Activated naive CD4-positive, alpha-beta T cell treated with anti-CD3 and anti-CD28 coated beads for 36 hours (primary cell): ENCODE data around the gene SV2C. TPM values are rescaled to one million over a fixed set of nuclear protein-coding genes. Genes with fewer than 3 reads are reported as not detected.

Experiments
- CTCF ChIA-PET: fragments of 350-600 bp; sonication (Branson Sonifier 250); formaldehyde crosslinking; loops from one replicate; lab custom pipeline; 2021; ENCODE audit warnings: antibody characterized with exemption; lab: Charles Lee
- DNase-seq: peaks from one replicate; pipeline ENCODE4 v3.0.0-alpha.2; 2020
- H3K27ac Mint-ChIP-seq: one replicate; pipeline ENCODE4 v1.8.0; 2021; ENCODE audit warnings: mild to moderate bottlenecking, mixed read lengths
- H3K27me3 Mint-ChIP-seq: one replicate; pipeline ENCODE4 v1.8.0; 2021; ENCODE audit warnings: low read depth, mixed read lengths
- H3K36me3 Mint-ChIP-seq: one replicate; pipeline ENCODE4 v1.8.0; 2021; ENCODE audit warnings: low read depth, mixed read lengths
- H3K4me1 Mint-ChIP-seq: one replicate; pipeline ENCODE4 v1.8.0; 2021; ENCODE audit warnings: low read depth, mixed read lengths
- H3K4me3 Mint-ChIP-seq: one replicate; pipeline ENCODE4 v1.8.0; 2021; ENCODE audit warnings: mild to moderate bottlenecking, moderate library complexity, mixed read lengths
- H3K9me3 Mint-ChIP-seq: one replicate; pipeline ENCODE4 v1.8.0; 2021; ENCODE audit warnings: mixed read lengths
- intact Hi-C: fragments of 100-400 bp; cut with micrococcal nuclease; formaldehyde crosslinking; loops from one replicate; pipeline ENCODE4 v1.15.1; 2023
- total RNA-seq, 2 experiments: library from RNA; stranded (reverse); gene quantifications; one replicate each; pipeline ENCODE4 v1.2.3, GENCODE V29; 2021

The SV2C gene
- total RNA-seq, 2 experiments from 2014 or later: not detected

GRCh38 chr5:76249621-76250020, 166.4 kb downstream of the SV2C start:
- Mint-ChIP-seq H3K27me3 (no peaks in the 10 kb centered on the region), H3K4me1 (no peaks in the 10 kb centered on the region), H3K27ac (no peak overlapping the region), H3K36me3 (no peaks in the 10 kb centered on the region), H3K9me3 (no peaks in the 10 kb centered on the region), H3K4me3 (no peak overlapping the region)
- intact Hi-C loops: no loop called here
- CTCF ChIA-PET: no interaction called here
- DNase-seq: no peak

GRCh38 chr5:76250463-76250862, 167.3 kb downstream of the SV2C start:
- H3K9me3 Mint-ChIP-seq: no peaks in the 10 kb centered on the region
- H3K36me3 Mint-ChIP-seq: no peaks in the 10 kb centered on the region
- no peak overlapping the region for H3K4me3 Mint-ChIP-seq
- intact Hi-C loops: no loop called here
- no peaks in the 10 kb centered on the region for H3K4me1 Mint-ChIP-seq
- H3K27me3 Mint-ChIP-seq: peaks cover 3% of the 10 kb centered on the region
- CTCF ChIA-PET: no interaction called here
- no peak overlapping the region for H3K27ac Mint-ChIP-seq
- no peak for DNase-seq

GRCh38 chr5:76251656-76252055, 168.5 kb downstream of the SV2C start:
- no peaks in the 10 kb centered on the region for H3K36me3 Mint-ChIP-seq

GRCh38 chr5:76252437-76252836, 169.3 kb downstream of the SV2C start:
- intact Hi-C loops: no loop called here
- no peak overlapping the region for H3K27ac Mint-ChIP-seq

More at GRCh38 chr5:76251656-76252055, 168.5 kb downstream of the SV2C start:
- H3K27ac Mint-ChIP-seq: no peak overlapping the region
- DNase-seq: no peak
- intact Hi-C loops: no loop called here
- no peaks in the 10 kb centered on the region for H3K9me3 Mint-ChIP-seq
- peaks cover 2% of the 10 kb centered on the region for H3K4me1 Mint-ChIP-seq
- peaks cover 3% of the 10 kb centered on the region for H3K27me3 Mint-ChIP-seq
- CTCF ChIA-PET: interaction anchor here (1.3 kb wide), 1 partner anchor 76 kb away, joined by 4 read pairs; no protein-coding TSS in a partner anchor
- H3K4me3 Mint-ChIP-seq: no peak overlapping the region

GRCh38 chr5:76256116-76256889, 173.1 kb downstream of the SV2C start:
- H3K36me3 Mint-ChIP-seq: no peaks in the 10 kb centered on the region
- H3K4me3 Mint-ChIP-seq: no peak overlapping the region
- CTCF ChIA-PET: interaction anchor here (0.5 to 1.8 kb wide), 12 partner anchors 8 to 351 kb away, joined by 3 to 6 read pairs (median 3); no protein-coding TSS in a partner anchor
- intact Hi-C loops: loop anchor here (1.0 to 5.0 kb wide), 10 partner anchors 14 to 1209 kb away; partner anchors contain the start of genes ANKRD31 and POC5
- peaks cover 2% of the 10 kb centered on the region for H3K4me1 Mint-ChIP-seq
- H3K9me3 Mint-ChIP-seq: no peaks in the 10 kb centered on the region
- no peak overlapping the region for H3K27ac Mint-ChIP-seq
- DNase-seq: peak; percentile 79
- peaks cover 3% of the 10 kb centered on the region for H3K27me3 Mint-ChIP-seq

More at GRCh38 chr5:76252437-76252836, 169.3 kb downstream of the SV2C start:
- H3K4me1 Mint-ChIP-seq: peaks cover 2% of the 10 kb centered on the region
- H3K36me3 Mint-ChIP-seq: no peaks in the 10 kb centered on the region
- peaks cover 3% of the 10 kb centered on the region for H3K27me3 Mint-ChIP-seq
- DNase-seq: no peak
- CTCF ChIA-PET: interaction anchor here (0.6 to 1.3 kb wide), 2 partner anchors 77 to 253 kb away, joined by 3 to 4 read pairs; no protein-coding TSS in a partner anchor
- H3K9me3 Mint-ChIP-seq: no peaks in the 10 kb centered on the region
- no peak overlapping the region for H3K4me3 Mint-ChIP-seq

- no peak overlapping the region for H3K27ac Mint-ChIP-seq
- CTCF ChIA-PET: interaction anchor here (0.8 to 1.8 kb wide), 5 partner anchors 10 to 290 kb away, joined by 3 to 6 read pairs (median 3); no protein-coding TSS in a partner anchor
- H3K27me3 Mint-ChIP-seq: peaks cover 3% of the 10 kb centered on the region
- peaks cover 2% of the 10 kb centered on the region for H3K4me1 Mint-ChIP-seq
- no peak for DNase-seq
- no peak overlapping the region for H3K4me3 Mint-ChIP-seq
- intact Hi-C loops: loop anchor here (2.0 to 5.0 kb wide), 5 partner anchors 83 to 1210 kb away; partner anchors contain the start of genes ANKRD31 and POC5
- H3K36me3 Mint-ChIP-seq: no peaks in the 10 kb centered on the region
- H3K9me3 Mint-ChIP-seq: no peaks in the 10 kb centered on the region
Observed at GRCh38 chr5:76257225-76257833, 174.1 kb downstream of the SV2C start.

- Mint-ChIP-seq H3K4me1 (peaks cover 2% of the 10 kb centered on the region), H3K4me3 (no peak overlapping the region), H3K27ac (no peak overlapping the region), H3K27me3 (peaks cover 6% of the 10 kb centered on the region), H3K9me3 (peaks cover 3% of the 10 kb centered on the region), H3K36me3 (peaks cover 1% of the 10 kb centered on the region)
- CTCF ChIA-PET: no interaction called here
- intact Hi-C loops: loop anchor here (2.0 to 5.0 kb wide), 5 partner anchors 83 to 1211 kb away; partner anchors contain the start of genes ANKRD31 and POC5
- DNase-seq: no peak
Observed at GRCh38 chr5:76257897-76258296, 174.7 kb downstream of the SV2C start.

- peaks cover 12% of the 10 kb centered on the region for H3K9me3 Mint-ChIP-seq
- peaks cover 4% of the 10 kb centered on the region for H3K27me3 Mint-ChIP-seq
- CTCF ChIA-PET: no interaction called here
- no peak overlapping the region for H3K4me3 Mint-ChIP-seq
- peaks cover 12% of the 10 kb centered on the region for H3K4me1 Mint-ChIP-seq
- no peak overlapping the region for H3K27ac Mint-ChIP-seq
- intact Hi-C loops: no loop called here
- DNase-seq: no peak
- peaks cover 1% of the 10 kb centered on the region for H3K36me3 Mint-ChIP-seq
Observed at GRCh38 chr5:76264681-76265080, 181.5 kb downstream of the SV2C start.

GRCh38 chr5:76269259-76269931, 186.2 kb downstream of the SV2C start:
- peaks cover 21% of the 10 kb centered on the region for H3K4me1 Mint-ChIP-seq
- no peaks in the 10 kb centered on the region for H3K27me3 Mint-ChIP-seq
- CTCF ChIA-PET: interaction anchor here (0.7 to 1.1 kb wide), 3 partner anchors 38 to 1222 kb away, joined by 3 read pairs; no protein-coding TSS in a partner anchor
- peak; percentile 65 for DNase-seq
- intact Hi-C loops: loop anchor here (1.0 kb wide), 4 partner anchors 99 to 703 kb away; no protein-coding TSS in a partner anchor
- peak overlapping the region; percentile 83 for H3K27ac Mint-ChIP-seq
- H3K9me3 Mint-ChIP-seq: no peaks in the 10 kb centered on the region
- H3K36me3 Mint-ChIP-seq: no peaks in the 10 kb centered on the region
- H3K4me3 Mint-ChIP-seq: peak overlapping the region; percentile 10

GRCh38 chr5:76269932-76270610, 186.9 kb downstream of the SV2C start:
- intact Hi-C loops: loop anchor here (1.0 to 2.0 kb wide), 12 partner anchors 14 to 704 kb away; no protein-coding TSS in a partner anchor
- Mint-ChIP-seq H3K4me3 (peak overlapping the region; percentile 10), H3K4me1 (peaks cover 21% of the 10 kb centered on the region), H3K27me3 (no peaks in the 10 kb centered on the region), H3K9me3 (no peaks in the 10 kb centered on the region), H3K27ac (peak overlapping the region; percentile 83), H3K36me3 (no peaks in the 10 kb centered on the region)
- DNase-seq: peak; percentile 65
- CTCF ChIA-PET: interaction anchor here (0.5 to 1.1 kb wide), 7 partner anchors 38 to 1222 kb away, joined by 3 to 7 read pairs (median 3); no protein-coding TSS in a partner anchor

GRCh38 chr5:76271836-76272235, 188.7 kb downstream of the SV2C start:
- intact Hi-C loops: loop anchor here (2.0 kb wide), 1 partner anchor 55 kb away; no protein-coding TSS in a partner anchor
- H3K9me3 Mint-ChIP-seq: no peaks in the 10 kb centered on the region
- no peak overlapping the region for H3K4me3 Mint-ChIP-seq
- no peak overlapping the region for H3K27ac Mint-ChIP-seq
- H3K36me3 Mint-ChIP-seq: no peaks in the 10 kb centered on the region
- no peak for DNase-seq
- peaks cover 21% of the 10 kb centered on the region for H3K4me1 Mint-ChIP-seq
- H3K27me3 Mint-ChIP-seq: no peaks in the 10 kb centered on the region
- CTCF ChIA-PET: interaction anchor here (0.6 to 2.5 kb wide), 3 partner anchors 12 to 306 kb away, joined by 3 to 7 read pairs (median 4); no protein-coding TSS in a partner anchor
